Activated T-helper 1 cell treated with anti-CD3 and anti-CD28 coated beads, Interleukin-2, amount 50 U/mL, for 16 hours (primary cell): ENCODE data around the gene LEF1.
A peak's percentile ranks its signal among the peaks of the same experiment; 100 is the strongest.

Experiments used
- DNase-seq, 2 donors: peaks; one replicate each; pipeline ENCODE4 v3.0.0-alpha.2; 2020; ENCODE audit warnings: low read depth in 1 of 2, low spot score in 1 of 2

Gene LEF1

GRCh38 chr4:108175966-108176365 is 7.2 kb upstream of the LEF1 start:
- no peak for DNase-seq

GRCh38 chr4:108174856-108175255 is 6.1 kb upstream of the LEF1 start:
- DNase-seq: no peak

- no peak for DNase-seq
Observed at GRCh38 chr4:108173599-108174057, 4.9 kb upstream of the LEF1 start.

GRCh38 chr4:108172753-108173598 is 4.2 kb upstream of the LEF1 start:
- DNase-seq: peak; percentile 40 to 59

- DNase-seq: no peak
Observed at GRCh38 chr4:108172231-108172752, 3.6 kb upstream of the LEF1 start.

- DNase-seq: peak; percentile 30 to 31
Observed at GRCh38 chr4:108171339-108172230, 2.9 kb upstream of the LEF1 start.

GRCh38 chr4:108170631-108171338 is 2.1 kb upstream of the LEF1 start:
- DNase-seq: no peak

- DNase-seq: no peak
Observed at GRCh38 chr4:108169664-108170063, 932 bp upstream of the LEF1 start.

GRCh38 chr4:108168160-108168670 is 517 bp downstream of the LEF1 start:
- DNase-seq: no peak

GRCh38 chr4:108166441-108167315 is 2.1 kb downstream of the LEF1 start:
- DNase-seq: peak in 1 of 2 donors; percentile 50

GRCh38 chr4:108166038-108166437 is 2.7 kb downstream of the LEF1 start:
- DNase-seq: no peak

GRCh38 chr4:108165586-108165985 is 3.1 kb downstream of the LEF1 start:
- DNase-seq: no peak

GRCh38 chr4:108163351-108163750 is 5.4 kb downstream of the LEF1 start:
- no peak for DNase-seq

- no peak for DNase-seq
Observed at GRCh38 chr4:108160741-108161352, 7.9 kb downstream of the LEF1 start.

GRCh38 chr4:108159845-108160244 is 8.9 kb downstream of the LEF1 start:
- no peak for DNase-seq

- no peak for DNase-seq
Observed at GRCh38 chr4:108157655-108158054, 11.1 kb downstream of the LEF1 start.

- no peak for DNase-seq
Observed at GRCh38 chr4:108156391-108156790, 12.3 kb downstream of the LEF1 start.

- DNase-seq: no peak
Observed at GRCh38 chr4:108155373-108155772, 13.4 kb downstream of the LEF1 start.

GRCh38 chr4:108152980-108153379 is 15.8 kb downstream of the LEF1 start:
- DNase-seq: no peak
